CD4-positive, alpha-beta T cell treated with Interleukin-17A for 4 hours (primary cell): ENCODE measurements around the gene SNX4.
A peak's percentile ranks its signal among the peaks of the same experiment; 100 is the strongest.
"Not testable (repeated sequence)": the region's sequence is repeated elsewhere in the genome, so short reads cannot be mapped to it uniquely, and the experiment has no call there.

Experiments used
- DNase-seq: peaks from one replicate; pipeline ENCODE4 v3.0.0-alpha.2; 2020; ENCODE audit warnings: mixed read lengths

The SNX4 gene

DNA sequence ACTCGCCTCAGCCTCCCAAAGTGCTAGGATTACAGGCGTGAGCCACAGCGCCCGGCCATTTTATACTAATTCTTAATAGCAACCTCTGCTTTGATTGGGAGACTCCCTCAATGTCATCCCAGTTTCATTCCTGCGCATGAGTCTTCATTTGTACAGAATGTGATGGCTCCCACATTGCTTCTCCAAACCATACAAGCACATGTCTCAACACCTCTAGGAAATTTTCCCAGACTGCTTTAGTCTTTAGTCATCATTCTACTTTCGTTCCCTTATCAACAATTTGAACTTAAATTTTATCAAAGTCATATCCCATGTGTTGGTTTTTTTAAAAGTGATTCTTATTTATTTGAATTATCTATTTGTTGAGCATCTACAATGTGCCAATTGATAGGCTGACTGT, 58.1 kb downstream of the SNX4 start:
- DNase-seq = no peak

DNA sequence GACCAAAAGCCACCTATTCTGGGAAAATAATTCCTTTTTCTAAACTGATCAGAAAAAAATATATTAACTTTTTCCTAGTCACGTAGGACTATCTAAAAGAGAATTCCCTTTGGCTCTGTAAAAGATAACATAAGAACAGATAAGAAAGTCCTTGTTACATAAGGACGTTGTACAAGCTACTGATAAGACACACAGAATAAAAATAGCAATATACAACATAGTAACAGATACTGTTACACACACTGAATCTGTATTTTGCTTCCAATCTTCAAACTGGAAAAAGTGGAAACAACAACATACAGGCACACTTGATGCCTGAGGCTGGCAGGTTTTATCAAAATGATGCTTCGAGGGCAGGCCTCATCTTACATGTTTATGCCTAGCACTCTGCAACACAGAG, 59.8 kb downstream of the SNX4 start:
- no peak for DNase-seq

GRCh38 chr3:125443923-125444322, 76.1 kb downstream of the SNX4 start:
- DNase-seq = no peak

DNA sequence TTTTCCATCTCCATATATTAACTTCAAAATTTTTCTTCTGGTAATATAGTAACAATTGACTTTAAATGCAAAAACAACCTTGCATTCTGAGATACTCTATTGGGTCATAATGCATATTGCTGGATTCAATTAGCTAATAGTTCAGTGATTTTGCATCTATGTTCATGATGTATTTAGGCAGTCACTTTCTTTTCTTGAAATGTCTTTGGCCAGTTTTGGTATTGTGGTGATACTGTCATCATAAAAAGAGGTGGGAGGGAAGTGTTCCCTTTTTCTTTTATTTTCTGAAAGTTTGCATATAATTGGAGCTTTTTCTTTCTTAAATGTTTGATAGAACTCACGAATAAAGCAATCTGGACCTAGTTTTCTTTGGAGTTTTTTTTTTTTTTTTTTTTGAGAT, 77.5 kb downstream of the SNX4 start:
- DNase-seq = no peak

GRCh38 chr3:125440970-125441369, 79.0 kb downstream of the SNX4 start:
- DNase-seq = no peak

GRCh38 chr3:125440559-125440955, 79.4 kb downstream of the SNX4 start:
- DNase-seq = no peak

- DNase-seq = peak; percentile 73
Observed at GRCh38 chr3:125437631-125438435, 82.2 kb downstream of the SNX4 start.

DNA sequence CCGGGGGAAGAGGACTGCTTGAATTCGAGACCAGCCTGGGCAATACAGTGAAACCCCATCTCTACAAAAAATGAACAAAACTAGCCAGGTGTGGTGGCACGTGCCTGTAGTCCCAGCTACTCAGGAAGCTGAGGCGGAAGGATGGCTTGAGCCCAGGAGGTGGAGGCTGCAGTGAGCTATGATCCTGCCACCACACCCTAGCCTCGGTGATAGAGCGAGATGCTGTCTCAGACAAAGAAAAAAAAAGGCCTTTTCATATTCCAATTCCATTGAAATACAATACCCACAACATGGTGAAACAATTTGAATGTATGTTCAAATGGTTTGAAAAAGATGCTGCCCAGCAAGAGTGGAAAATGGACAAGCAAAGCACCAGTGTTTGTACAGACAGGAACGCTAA, 83.1 kb downstream of the SNX4 start:
- DNase-seq = no peak

DNA sequence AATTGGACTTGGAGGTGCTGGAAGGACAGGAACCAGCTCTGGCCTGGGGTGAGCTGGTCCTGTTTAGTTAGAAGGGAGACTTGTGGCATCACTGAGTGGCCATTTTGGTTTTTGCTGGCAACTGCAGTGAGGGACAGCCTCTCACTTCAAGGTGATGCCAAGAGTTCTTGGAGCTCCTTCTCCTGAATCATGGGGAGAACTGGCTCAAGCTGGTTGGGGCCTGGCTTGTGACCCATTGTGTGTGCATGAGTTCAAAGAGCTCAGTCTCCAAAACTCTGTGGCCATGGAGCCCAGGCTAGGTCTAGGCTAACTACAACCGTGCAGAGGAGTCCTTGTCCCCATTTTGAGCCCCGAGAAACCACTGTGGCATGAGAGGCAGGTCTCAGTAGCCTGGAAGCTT, 84.8 kb downstream of the SNX4 start:
- no peak for DNase-seq

DNA sequence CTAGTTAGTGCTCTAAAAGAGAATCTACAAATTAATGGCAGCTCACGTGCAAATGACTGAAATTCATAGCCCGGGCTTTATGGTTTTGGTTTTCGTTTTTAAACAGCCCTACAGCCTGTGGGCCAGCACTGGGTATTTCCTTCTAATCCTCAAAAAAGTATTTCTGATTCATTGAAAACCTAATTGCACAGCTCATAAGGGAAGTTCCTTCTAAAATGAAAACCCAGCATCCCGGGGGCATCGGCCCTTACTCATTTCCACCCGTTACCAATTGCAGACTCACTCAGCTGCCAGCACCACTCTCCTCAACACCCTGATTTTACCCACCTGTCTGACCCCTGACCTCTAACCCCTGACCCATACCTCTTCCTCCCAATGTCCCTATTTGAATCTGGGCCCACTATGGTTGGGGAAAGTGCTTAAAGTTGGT, 85.4 kb downstream of the SNX4 start:
- no peak for DNase-seq

GRCh38 chr3:125433611-125434041, 86.4 kb downstream of the SNX4 start:
- no peak for DNase-seq

DNA sequence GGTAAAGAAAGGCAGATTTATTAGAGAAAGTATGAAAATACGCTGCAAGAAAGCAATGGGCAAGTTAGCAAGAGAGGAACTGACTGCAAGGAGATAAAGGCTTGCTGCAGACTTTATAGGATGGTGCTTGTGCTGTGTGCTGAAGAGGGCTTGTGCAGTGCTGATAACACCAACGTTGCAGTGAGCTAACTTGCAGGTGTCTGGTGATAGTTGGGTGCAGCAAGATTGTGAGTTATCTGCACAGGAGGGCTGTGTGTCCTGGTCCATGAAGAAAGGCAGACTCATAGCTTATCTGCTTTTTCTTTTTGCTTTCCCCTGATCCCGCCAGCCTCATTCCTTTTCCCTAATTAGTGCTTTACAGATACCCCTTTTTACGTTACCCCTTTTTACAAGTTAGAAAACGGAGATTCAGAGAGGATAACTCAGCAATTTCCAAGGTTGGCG, 86.9 kb downstream of the SNX4 start:
- DNase-seq = no peak

- DNase-seq = no peak
Observed at GRCh38 chr3:125431912-125432790, 87.9 kb downstream of the SNX4 start.

DNA sequence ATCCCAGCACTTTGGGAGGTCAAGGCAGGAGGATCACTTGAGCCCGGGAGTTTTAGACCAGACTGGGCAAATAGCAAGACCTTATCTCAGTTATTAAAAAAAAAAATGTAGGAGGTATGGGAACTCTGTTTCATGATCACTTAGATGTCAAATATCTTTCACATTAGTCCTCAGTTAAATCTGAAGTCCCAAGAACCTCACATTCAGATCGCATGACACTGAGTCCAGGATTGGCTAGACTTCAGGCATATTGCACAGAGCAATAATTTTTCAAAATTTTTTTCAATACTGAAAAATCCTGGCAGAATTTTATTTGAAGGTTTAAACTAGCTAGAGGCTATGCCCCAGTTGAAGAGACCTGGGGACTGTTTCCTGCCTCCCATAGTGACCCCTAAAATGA, 88.6 kb downstream of the SNX4 start:
- DNase-seq = no peak

DNA sequence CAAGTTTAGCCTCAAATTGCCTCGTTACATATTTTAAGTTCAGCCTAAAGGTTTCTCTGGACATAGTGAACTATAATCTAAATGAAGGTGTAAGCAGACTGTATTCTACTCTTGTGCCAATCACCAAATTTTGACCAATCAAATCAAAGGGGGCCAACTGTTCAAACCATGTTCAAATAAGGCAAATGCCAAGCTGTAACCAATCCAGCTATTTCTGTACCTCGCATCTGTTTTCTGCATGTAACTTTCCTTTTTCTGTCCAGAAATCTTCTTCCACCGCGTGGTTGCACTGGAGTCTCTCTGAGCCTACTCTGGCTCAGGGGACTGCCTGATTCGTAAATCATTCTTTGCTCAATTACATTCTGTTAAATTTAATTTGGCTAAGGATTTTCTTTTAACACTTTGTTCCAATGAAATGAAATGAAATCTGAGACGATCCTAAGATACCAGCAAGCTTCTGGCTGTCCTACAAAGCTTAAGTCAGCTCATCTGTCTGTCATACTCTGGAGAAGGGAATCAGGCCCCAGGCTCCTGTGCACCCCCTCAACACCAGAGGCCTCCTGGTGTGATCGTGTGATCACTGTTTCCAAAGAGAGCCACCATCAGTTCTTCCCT, 91.7 kb downstream of the SNX4 start:
- no peak for DNase-seq

DNA sequence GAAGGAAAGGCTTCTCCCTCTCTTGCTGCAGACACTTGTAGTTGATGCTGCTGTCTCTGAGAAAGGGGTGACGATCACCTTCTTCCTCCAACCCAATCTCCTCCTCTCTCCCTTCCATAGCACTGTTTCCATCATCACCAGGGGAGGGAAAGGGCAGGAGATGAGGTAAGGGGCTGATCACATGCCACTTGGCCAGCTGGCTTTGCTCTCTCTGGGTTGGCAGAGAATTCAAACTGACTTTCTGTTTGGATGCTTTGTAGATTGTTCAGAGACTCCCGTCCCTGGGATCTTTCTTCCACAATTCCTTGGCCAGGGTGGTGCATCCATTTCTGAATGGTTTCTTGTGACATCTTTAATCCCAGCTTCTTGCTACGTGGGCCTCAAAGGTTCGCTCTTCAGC, 101.7 kb downstream of the SNX4 start:
- DNase-seq = no peak

- DNase-seq = no peak
Observed at GRCh38 chr3:125416235-125416634, 103.8 kb downstream of the SNX4 start.

DNA sequence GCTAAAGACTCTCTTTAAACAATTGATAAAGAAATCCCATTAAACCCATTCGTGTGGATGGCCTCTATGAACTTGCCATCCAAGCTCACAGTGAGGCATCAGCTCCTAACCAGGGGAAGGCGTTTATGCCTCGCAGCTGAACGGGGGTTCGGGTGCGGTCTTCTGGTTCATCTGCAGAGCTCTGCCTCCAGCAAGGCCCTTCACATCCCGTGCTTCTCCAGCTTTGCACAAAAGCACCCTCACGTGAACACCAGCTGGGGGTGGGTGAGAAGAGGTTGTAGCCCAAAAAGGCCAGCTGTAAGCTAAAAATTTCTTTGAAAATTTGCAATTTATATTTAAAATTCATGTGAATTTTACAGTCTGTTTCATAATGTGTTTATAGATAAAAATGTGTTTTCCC, 105.3 kb downstream of the SNX4 start:
- DNase-seq = no peak

DNA sequence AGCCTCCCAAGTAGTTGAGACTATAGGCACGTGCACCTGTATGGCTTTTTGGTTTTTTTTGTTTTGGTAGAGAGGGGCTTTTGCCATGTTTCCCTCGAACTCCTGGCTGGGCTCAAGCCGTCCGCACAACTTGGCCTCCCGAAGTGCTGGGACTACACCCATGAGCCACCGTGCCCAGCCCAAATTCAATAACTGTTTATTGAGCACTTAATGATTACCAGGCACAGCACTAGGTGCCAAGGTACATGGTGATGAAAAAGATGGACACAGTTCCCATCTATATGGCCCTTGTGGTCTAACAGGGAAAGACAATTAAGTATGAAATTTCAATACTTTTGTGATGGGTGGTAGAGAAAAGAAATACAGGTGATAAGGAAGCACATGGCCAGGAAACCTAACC, 109.1 kb downstream of the SNX4 start:
- DNase-seq = no peak

DNA sequence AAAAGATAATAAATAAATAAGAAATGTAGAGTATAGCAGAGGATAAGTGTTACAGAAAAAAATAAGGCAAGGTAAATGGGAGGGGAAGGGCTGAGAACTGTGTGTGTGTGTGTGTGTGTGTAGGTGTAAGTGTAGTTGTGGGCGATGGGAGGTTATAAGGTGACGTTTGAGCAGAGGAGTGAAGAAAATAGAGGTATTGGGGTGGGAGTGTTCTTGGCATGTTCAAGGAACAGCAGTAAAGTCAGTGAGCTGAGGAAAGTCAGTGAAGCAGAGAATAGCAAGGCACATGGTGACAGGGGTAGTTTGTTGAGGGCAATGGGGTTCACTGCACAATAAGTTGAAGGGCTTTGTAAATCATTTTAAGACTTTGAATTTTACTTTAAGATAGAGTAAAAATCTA, 113.9 kb downstream of the SNX4 start:
- DNase-seq = no peak

DNA sequence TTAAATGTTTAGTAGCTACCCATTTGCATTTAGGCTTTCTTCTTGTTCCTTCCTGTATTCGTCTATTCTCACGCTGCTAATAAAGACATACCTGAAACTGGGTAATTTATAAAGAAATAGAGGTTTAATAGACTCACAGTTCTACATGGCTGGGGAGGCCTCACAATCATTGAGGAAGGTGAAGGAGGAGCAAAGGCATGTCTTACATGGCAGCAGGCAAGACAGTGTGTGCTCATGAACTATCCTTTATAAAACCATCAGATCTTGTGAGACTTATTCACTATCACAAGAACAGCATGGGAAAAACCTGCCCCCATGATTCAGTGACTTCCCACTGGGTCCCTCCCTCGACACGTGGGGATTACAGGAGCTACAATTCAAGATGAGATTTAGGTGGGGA, 114.5 kb downstream of the SNX4 start:
- not testable (repeated sequence) for DNase-seq

- DNase-seq = no peak
Observed at GRCh38 chr3:125403789-125404188, 116.2 kb downstream of the SNX4 start.

GRCh38 chr3:125402639-125403038, 117.4 kb downstream of the SNX4 start:
- no peak for DNase-seq

DNA sequence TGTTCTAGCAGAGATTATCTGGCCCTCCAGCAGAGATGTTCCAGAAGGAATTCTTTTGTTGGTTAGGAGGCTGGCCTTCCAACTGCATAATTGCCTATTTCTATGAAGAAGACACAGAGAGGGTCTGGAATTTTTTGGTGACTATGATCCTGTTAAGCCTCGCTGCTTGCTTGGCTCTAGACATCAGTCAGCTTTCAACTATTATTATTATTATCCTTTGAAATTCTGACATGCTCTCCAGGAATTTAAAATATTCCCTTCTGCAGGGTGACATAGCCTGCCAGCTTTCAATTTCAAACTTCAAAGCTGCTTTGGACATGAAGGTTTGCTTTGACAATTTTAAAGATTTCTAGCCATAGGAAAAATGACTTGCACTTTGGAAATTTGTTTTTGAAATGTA, 118.6 kb downstream of the SNX4 start:
- no peak for DNase-seq
